NCI-H748 treated with DMSO at 0.1 percent for 48 hours (cell line): ENCODE results near the gene THAP10.
"Not testable (repeated sequence)": the region's sequence is repeated elsewhere in the genome, so short reads cannot be mapped to it uniquely, and the experiment has no call there.

Experiments
- DNase-seq: peaks from one replicate; lab custom pipeline; 2025; lab: John Stamatoyannopoulos, UW

THAP10 gene

GRCh38 chr15:70876683-70877082, 15.6 kb downstream of the THAP10 start:
- DNase-seq = no peak

- DNase-seq = no peak
These were observed 16.2 kb downstream of the THAP10 start for GRCh38 chr15:70876011-70876410.

- no peak for DNase-seq
These were observed 17.0 kb downstream of the THAP10 start for GRCh38 chr15:70875001-70875782.

- DNase-seq = no peak
These were observed 18.8 kb downstream of the THAP10 start for GRCh38 chr15:70873232-70874054.

GRCh38 chr15:70871490-70871889, 20.7 kb downstream of the THAP10 start:
- not testable (repeated sequence) for DNase-seq

- no peak for DNase-seq
These were observed 22.2 kb downstream of the THAP10 start for GRCh38 chr15:70870051-70870450.

GRCh38 chr15:70869346-70869745, 22.9 kb downstream of the THAP10 start:
- DNase-seq = no peak

- no peak for DNase-seq
These were observed 24.2 kb downstream of the THAP10 start for GRCh38 chr15:70867911-70868467.

- no peak for DNase-seq
These were observed 25.1 kb downstream of the THAP10 start for GRCh38 chr15:70866982-70867641.

GRCh38 chr15:70863450-70864218, 28.6 kb downstream of the THAP10 start:
- no peak for DNase-seq

- DNase-seq = no peak
These were observed 32.2 kb downstream of the THAP10 start for GRCh38 chr15:70859998-70860397.

- no peak for DNase-seq
These were observed 32.8 kb downstream of the THAP10 start for GRCh38 chr15:70859322-70859908.

- not testable (repeated sequence) for DNase-seq
These were observed 33.5 kb downstream of the THAP10 start for GRCh38 chr15:70858614-70859321.

- no peak for DNase-seq
These were observed 34.5 kb downstream of the THAP10 start for GRCh38 chr15:70857562-70858285.

GRCh38 chr15:70856884-70857561, 35.2 kb downstream of the THAP10 start:
- DNase-seq = no peak

- no peak for DNase-seq
These were observed 35.9 kb downstream of the THAP10 start for GRCh38 chr15:70856177-70856883.

- DNase-seq = no peak
These were observed 36.5 kb downstream of the THAP10 start for GRCh38 chr15:70855764-70856163.

- no peak for DNase-seq
These were observed 37.6 kb downstream of the THAP10 start for GRCh38 chr15:70854666-70854976.
